ENCODE data around the gene LMTK3. TPM values are rescaled to one million over a fixed set of nuclear protein-coding genes. Genes with fewer than 3 reads are reported as not detected.

The LMTK3 gene
- total RNA-seq, 1 donor from 2014 or later: 1.1 TPM

- TF ChIP-seq, protein P1, sequence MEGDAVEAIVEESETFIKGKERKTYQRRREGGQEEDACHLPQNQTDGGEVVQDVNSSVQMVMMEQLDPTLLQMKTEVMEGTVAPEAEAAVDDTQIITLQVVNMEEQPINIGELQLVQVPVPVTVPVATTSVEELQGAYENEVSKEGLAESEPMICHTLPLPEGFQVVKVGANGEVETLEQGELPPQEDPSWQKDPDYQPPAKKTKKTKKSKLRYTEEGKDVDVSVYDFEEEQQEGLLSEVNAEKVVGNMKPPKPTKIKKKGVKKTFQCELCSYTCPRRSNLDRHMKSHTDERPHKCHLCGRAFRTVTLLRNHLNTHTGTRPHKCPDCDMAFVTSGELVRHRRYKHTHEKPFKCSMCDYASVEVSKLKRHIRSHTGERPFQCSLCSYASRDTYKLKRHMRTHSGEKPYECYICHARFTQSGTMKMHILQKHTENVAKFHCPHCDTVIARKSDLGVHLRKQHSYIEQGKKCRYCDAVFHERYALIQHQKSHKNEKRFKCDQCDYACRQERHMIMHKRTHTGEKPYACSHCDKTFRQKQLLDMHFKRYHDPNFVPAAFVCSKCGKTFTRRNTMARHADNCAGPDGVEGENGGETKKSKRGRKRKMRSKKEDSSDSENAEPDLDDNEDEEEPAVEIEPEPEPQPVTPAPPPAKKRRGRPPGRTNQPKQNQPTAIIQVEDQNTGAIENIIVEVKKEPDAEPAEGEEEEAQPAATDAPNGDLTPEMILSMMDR (IDR thresholded peaks at IDR 0.05; ENCODE audit: borderline replicate concordance): no peak
- intact Hi-C loops (cut with micrococcal nuclease): no loop called here
- Histone ChIP-seq H3K27me3 (ENCODE audit: low read depth) (no peaks in the 10 kb centered on the region), H3K4me1 (peaks cover 28% of the 10 kb centered on the region), H3K27ac (replicated peaks) (no peak overlapping the region), H3K36me3 (peaks cover 82% of the 10 kb centered on the region), H3K9me3 (replicated peaks) (no peaks in the 10 kb centered on the region), H3K4me3 (no peak overlapping the region)
- no peak for DNase-seq
Observed at GRCh38 chr19:48473161-48473966, 38.3 kb downstream of the LMTK3 start.

DNA sequence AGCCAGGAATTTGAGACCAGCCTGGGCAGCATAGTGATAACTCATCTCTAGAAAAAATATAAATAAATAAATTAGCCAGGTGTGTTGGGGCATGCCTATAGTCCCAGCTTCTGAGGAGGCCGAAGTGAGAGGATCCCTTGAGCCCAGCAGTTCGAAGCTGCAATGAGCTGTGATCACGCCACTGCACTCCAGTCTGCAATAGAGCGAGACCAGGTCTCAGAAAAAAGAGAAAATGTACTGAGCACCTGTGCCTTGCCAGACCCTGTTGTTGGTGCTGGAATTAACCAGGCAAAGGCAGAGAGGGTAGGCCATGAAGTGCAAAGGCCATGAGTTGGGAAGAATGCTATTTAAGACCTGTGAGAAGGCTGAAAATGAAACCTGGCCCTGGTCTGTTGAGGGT, 39.8 kb downstream of the LMTK3 start:
- Histone ChIP-seq H3K9me3 (replicated peaks) (no peaks in the 10 kb centered on the region), H3K36me3 (peaks cover 67% of the 10 kb centered on the region), H3K27ac (replicated peaks) (no peak overlapping the region), H3K4me3 (no peak overlapping the region), H3K4me1 (peaks cover 33% of the 10 kb centered on the region), H3K27me3 (ENCODE audit: low read depth) (no peaks in the 10 kb centered on the region)
- TF ChIP-seq, protein P1 (IDR thresholded peaks at IDR 0.05; ENCODE audit: borderline replicate concordance): no peak
- no peak for DNase-seq
- intact Hi-C loops (cut with micrococcal nuclease): no loop called here

DNA sequence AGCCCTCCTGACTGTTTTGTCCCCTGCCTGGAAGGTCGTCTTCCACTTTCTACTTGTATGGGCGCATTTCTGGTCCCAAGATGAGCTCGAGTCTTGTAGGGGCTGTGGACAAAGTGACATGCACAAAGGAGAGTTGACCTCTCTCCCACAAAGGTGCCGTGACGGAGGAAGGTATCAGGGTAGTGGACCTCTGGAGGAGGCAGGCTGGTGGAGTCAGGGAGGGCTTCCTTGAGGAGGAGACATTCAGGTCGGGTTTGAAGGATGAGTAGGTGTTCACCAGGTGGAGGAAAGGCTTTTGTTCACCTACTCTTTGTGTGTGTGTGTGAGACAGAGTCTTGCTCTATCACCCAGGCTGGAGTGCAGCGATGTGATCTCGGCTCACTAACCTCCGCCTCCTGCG, 40.8 kb downstream of the LMTK3 start:
- no peaks in the 10 kb centered on the region for H3K9me3 ChIP-seq (replicated peaks)
- TF ChIP-seq, protein P1 (IDR thresholded peaks at IDR 0.05; ENCODE audit: borderline replicate concordance): no peak
- H3K27me3 ChIP-seq (ENCODE audit: low read depth): no peaks in the 10 kb centered on the region
- H3K36me3 ChIP-seq: peaks cover 57% of the 10 kb centered on the region
- H3K27ac ChIP-seq (replicated peaks): peak overlapping the region; percentile 99
- intact Hi-C loops (cut with micrococcal nuclease): no loop called here
- peak overlapping the region; percentile 96 for H3K4me3 ChIP-seq
- no peak for DNase-seq
- H3K4me1 ChIP-seq: peaks cover 33% of the 10 kb centered on the region

- H3K9me3 ChIP-seq (replicated peaks): no peaks in the 10 kb centered on the region
- TF ChIP-seq, protein P1 (IDR thresholded peaks at IDR 0.05; ENCODE audit: borderline replicate concordance): no peak
- peak overlapping the region; percentile 99 for H3K27ac ChIP-seq (replicated peaks)
- H3K4me3 ChIP-seq: peak overlapping the region; percentile 96
- no peak for DNase-seq
- peaks cover 33% of the 10 kb centered on the region for H3K4me1 ChIP-seq
- intact Hi-C loops (cut with micrococcal nuclease): no loop called here
- H3K36me3 ChIP-seq: peaks cover 50% of the 10 kb centered on the region
- H3K27me3 ChIP-seq (ENCODE audit: low read depth): no peaks in the 10 kb centered on the region
Observed at GRCh38 chr19:48469934-48470680, 41.5 kb downstream of the LMTK3 start.

DNA sequence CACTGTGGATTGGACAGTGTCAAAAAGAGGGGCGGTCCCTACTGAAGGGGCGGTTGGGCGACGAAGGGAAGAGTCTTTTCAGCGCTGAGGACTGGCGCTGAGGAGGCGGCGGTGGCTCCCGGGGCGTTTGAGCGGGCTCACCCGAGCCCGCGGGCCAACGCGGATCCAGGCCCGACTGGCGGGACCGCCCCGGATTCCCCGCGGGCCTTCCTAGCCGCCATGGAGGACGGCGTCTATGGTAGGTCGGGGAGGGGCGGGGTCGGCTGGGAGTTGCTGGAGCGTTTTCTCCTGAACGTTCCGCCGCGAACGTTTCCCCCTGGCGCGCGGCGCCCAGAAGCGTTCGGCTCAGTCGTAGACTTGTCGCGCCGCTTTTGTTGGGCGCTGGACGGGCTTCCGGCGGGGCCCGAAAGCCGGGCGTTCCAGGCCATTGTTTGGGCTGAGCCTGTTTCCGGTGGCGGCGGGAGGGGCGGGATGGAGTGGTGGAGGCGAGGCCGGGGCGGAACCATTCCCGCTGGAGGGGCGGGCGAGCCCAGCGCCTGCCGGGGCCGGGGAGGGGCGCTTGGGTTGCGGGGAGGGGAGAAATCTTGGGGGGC, 42.2 kb downstream of the LMTK3 start, which contains the start of gene CYTH2:
Gene CYTH2, plus strand, starts transcription at position 81 of the 593 bp plus-strand sequence. Its CDS starts 139 bp downstream, at position 220.
- H3K36me3 ChIP-seq: peaks cover 43% of the 10 kb centered on the region
- H3K9me3 ChIP-seq (replicated peaks): no peaks in the 10 kb centered on the region
- peak; percentile 91 for DNase-seq
- intact Hi-C loops (cut with micrococcal nuclease): no loop called here
- peaks cover 33% of the 10 kb centered on the region for H3K4me1 ChIP-seq
- TF ChIP-seq, protein P1 (IDR thresholded peaks at IDR 0.05; ENCODE audit: borderline replicate concordance): no peak
- H3K27me3 ChIP-seq (ENCODE audit: low read depth): no peaks in the 10 kb centered on the region
- peak within 1 kb of the TSS; percentile 96 for H3K4me3 ChIP-seq
- peak within 1 kb of the TSS; percentile 99 for H3K27ac ChIP-seq (replicated peaks)

Data from left ventricle myocardium inferior (tissue), 1 donor.